ENCODE results near the gene MAML3.

The MAML3 gene

DNA sequence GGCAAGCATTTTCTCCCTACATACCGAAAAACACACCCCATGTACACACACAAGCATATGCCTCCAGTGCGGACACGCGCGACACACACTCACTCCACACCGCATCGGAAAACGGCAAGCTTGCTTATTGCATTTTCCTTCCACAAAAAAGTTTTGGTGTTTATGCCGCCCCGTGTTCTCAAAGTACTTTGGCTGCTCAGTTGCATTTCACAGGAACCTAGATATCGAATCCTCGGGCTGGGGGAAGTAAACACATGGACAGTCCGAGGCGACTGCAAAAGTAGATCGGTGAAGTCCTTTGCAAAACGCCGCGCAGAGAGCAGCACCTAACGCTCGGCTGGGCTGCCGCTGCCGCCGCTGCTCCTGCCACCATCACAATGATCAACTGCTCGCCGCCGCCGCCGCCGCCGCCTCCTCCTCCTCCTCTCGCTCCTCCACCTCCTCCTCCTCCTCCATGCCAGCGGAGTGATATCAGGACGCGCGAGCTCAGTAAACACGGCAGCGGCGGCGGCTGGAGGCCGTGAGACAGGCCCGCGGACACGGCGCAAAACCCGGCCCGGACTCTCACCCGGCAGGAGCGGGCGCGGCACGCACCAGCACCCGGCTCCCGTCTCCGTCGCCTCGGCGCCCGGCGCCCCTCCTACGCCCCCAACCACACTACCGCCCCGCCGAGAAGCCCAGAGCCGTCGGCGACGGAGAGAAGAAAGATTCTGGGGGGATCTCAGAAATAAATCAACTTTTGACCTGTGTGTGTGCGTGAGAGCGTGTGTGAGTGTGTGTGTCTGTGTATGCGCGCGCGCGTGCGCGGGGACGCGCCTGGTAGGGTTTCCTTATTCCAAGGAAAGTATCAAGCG is at the start of gene MAML3:
MAML3 (minus strand) TSS at position 467 of the 854 bp plus-strand sequence. CDS start 857 bp downstream, outside the sequence.
- DNase-seq, result peak; percentile 84 to 85

DNA sequence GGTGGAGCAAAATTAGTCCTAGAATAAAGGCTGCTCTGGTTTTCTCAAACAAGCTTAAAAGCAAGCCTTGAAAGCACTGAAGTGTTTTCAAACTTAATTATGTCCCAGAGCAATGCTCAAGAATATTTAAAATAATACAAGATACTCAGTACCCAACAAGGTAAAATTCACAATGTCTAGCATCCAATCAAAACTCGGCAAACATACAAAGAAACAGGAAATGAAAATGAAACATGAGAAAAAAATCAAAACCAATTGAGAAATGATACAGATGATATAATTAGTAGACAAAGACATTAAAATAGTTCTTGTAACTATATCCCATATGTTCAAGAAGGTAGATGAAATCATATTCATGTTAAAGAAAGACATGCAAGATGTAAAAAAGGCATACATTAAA is 45.0 kb upstream of the MAML3 start:
- no peak for DNase-seq

DNA sequence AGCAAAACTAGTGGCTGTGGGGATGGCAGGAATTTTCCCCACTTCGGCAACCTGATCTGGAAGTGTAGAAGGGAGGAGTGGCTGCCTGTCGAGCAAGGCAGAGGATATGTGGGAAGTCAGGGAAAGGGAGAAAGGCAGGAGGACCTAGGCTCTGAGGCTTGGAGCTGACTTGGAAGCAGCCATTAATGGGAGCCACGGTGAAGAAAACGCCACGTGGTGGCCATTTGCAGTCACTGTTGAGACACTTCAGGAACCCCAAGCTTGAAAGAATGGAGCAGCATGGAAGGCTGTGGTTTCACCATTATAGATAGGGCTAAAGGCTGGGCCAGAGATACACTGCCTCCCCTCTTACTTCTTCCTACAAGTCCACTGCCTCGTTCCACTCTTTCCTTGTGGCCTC is 41.8 kb upstream of the MAML3 start:
- no peak for DNase-seq

DNA sequence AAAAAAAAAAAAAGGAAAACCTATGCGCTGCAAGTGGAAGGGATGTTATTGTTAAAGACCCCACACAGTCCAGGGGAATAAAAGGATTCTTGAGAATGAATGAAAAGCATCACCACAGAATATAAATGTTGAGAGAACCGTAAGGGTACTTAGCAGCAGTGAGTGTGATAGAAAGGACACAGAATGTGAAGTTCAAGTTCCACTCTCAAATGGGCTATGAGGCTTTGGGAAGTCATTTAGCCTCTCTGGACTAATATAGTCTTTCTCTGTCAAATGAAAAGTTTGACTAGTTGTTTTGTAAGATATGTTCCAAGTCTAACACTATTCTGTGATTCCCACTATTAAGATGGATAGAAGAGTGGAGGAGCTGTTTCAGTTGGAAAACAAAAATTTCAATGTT is 35.8 kb upstream of the MAML3 start:
- no peak for DNase-seq

DNA sequence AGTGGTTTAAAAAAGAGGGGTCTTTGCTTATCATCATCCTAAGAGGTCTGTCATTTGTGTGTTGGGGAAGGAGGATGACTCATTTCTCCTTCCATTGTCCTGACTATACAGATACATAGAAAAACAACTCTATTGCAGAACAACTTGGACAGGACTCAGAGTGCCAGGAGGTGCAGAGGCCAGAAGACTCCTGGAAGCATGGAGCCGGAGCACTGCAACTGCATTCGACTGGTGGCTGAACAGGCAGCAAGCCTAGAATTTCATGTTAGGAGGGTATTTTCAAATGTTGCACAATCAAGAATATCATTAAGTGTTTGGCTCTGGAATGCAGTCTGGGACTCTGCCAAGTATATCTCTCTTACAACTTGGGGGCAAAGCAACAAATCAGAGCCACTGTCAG is 35.0 kb upstream of the MAML3 start:
- DNase-seq, result no peak

DNA sequence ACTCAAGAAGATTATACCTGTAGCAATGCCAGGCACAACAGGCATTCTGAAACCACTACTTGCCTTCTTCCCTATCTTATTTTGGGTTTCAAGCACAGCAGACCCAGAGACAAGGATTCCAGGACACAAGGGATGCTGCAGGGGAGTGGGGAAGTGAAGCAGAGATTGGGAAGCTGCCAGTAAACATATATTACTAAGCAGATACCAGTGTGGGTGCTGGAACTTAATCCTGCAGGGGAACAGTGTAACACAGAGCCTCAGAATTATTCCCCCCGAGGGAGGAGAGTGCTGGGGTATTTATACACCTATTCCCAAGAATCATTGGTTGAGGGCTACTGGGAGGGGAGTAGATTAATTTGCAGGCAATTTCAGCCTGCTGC is 33.3 kb upstream of the MAML3 start:
- no peak for DNase-seq

DNA sequence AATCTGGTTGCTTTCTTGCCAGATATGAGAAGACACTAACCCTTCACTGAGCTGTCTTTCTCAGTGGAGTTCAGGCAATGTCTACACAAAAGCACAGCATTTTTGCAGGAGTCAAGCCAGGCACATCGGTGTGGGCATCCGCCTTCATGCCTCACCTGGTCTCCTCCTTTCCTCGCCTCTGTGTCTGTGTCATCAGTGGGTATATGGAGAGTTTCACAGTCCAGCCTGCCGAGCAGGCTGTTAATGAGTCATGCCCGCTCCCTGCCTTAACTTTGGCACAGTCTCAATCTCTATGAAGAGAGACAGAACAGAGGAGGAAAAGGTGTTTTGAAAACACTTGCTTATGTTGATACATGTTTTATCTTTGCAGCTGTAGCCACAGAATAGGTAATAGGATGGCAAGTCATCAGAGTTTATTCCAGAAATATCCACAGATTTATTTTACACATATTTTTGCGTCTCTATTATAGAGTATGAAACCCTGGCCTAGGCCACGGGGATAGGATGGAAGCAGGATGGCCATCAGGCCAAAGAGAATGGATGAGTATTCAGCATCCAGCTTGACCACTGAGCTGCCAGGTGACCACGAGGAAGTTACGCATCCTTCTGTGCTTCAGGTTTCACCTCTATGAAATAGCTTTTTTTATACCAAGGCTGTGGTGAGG is 32.8 kb upstream of the MAML3 start:
- no peak for DNase-seq

DNA sequence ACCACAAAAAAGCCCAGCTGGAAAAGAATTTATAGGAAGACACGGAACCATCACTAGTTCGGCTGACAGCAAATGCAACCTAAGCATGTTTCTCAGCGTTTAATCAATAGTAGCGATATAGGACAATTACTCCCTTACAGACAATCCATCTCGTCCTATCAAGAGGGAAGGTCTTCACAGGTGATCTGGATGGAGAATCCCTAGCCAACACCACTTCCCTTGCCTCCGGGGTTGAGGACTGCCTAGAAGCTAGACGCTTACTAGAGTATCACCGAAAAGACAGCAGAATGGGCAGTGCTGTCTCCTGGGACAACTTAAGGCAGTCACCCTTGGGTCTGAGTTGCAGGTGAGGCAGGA is 32.1 kb upstream of the MAML3 start:
- DNase-seq, result no peak

DNA sequence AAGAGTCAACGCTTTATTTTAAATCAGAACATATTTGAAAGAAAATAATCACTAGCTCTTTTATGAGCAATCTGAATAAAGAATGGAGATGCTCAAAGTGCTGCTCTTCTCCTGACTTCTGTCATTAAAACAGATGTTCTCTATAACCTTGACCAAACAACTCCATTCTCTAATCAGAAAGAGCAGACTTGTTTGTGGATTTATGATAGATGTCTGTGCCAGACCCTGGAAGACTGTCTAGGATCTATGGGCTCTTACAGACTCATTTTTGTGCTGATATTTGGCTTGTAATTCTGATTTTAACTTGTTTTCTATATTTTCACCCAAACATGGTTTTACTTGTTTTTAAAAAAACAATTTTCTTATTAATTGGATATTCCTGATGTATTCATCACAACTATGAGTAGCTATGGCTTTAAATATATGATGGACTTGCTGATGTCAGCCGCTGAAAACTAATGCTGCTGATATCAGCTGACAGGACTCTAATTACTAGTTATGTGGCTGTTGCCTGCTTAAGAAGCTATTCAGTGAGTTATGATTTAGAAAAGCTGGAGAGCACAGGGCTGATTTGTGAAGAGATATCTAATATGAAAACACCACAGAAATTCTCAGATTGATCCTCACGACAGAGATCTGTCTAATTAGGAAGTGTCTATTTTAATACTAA is 31.6 kb upstream of the MAML3 start:
- DNase-seq, result no peak

DNA sequence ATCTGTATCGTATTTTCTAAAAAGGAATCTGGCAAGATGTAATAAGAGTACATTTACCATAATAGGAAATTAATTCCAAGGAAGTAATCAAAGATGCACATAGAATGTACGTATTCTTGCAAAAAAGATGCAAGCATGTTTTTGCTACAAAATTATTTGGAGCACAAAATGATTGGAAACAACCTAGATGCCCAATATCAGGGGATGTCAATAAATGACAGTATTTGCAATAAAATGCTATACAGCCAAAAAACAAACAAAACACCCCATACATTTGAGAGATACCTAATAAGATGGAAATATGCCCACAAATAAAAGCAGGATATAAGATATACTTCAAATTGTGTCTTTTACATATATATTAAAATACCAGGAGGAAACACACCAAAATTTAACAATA is 29.3 kb upstream of the MAML3 start:
- no peak for DNase-seq

DNA sequence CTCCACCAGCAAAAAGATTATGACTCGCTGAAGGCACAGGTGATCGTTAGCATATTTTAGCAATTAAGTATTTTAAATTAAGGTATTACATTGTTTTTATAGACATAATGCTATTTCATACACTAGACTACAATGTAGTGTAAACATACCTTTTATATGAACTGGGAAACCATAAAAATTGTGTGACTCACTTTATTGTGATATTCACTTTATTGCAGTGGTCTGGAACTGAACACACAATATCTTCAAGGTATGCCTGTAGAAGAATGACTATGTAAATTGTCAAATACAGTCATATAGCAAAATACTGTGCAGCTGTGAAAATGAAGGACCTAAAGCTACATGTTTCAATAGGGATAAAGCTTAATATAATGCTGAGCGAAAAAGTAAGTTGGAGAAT is 26.6 kb upstream of the MAML3 start:
- DNase-seq, result no peak

DNA sequence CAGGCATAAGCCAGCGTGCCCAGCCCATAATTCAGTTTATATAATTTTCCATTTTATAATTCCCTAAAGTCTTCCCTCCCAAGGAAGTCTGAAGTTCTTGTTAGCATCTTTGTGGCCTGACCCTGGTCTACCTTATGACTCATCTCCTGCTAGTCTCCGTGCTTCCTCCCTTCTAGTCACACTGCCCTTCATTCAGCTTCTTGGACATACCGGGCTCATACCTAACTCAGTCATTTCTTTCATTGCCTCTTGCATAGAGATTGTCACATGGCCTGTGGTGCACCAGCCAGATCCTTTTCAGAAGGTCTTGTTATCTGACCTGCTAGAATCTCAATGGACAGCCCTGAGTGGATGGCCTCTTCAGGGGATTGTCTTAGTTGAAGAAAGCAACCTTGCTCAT is 22.8 kb upstream of the MAML3 start:
- DNase-seq, result no peak

DNA sequence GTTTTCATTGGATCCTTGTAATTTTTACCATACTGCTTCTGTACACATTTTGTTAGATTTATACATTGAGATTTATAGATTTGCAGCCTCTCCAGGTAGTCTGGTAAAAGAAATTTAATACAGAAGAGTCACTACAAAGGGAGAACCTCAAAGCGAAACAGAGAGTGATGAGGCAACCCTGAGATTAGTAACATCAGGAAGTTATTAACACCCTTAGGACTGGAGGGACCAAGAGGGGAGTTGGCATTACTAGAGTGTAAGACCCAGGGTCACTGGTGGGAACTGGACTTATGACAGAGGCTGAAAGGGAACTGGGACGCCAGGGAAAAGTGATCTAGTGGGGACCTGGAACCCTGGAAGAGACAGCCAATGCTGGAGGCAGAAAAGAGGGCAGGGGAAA is 20.6 kb upstream of the MAML3 start:
- no peak for DNase-seq

DNA sequence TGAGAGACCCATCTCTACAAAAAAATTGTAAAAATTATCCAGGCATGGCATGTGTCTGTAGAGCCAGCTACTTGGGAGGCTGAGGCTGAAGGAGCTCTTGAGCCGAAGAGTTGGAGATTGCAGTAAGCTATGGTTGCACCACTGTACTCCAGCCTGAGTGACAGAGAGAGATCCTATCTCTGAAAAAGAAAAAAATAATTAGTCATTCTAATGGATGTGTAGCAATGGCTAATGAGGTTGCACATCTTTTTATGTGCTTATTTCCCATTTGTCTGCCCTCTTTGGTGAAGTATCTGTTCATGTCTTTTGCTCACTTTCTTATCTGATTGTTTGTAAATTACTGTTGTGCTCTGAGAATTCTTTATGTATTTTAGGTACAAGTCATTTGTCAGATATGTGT is 19.0 kb upstream of the MAML3 start:
- DNase-seq, result no peak

DNA sequence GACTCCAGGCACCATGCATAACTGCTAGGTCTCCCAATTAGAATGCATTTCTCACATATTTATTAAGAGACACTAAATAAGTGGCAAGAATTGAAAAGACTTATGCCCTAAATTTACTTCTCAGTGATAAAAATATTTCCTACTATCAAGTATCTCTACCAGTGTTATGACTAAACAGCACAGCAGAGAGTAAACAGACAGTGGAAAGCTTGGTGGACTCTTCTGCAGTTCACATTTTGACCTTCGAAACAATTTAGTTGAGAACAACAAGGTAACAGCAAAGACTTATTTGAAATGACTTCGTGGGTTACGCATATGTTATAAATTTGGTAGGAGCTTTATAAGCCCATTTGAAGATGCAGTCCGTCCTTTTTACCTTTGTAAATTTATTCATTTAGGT is 16.3 kb upstream of the MAML3 start:
- DNase-seq, result no peak

DNA sequence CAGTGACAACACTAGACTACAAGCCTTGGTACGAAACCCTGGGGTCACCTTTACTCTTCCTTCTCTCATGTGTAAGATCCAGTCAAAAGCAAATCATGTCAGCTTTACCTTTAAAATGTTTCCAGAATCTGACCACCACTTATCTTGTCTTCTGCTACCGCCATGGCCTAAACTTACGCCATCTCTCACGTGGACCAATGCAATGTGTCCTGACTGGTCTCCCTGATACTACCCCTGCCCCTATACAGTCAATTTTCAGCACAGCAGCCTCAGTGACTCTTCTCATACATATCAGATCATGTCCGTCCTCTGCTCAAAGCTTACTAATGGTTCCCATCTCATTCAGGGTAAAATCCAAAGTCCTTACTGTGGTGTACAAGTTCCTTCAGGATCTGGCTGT is 15.0 kb upstream of the MAML3 start:
- no peak for DNase-seq

DNA sequence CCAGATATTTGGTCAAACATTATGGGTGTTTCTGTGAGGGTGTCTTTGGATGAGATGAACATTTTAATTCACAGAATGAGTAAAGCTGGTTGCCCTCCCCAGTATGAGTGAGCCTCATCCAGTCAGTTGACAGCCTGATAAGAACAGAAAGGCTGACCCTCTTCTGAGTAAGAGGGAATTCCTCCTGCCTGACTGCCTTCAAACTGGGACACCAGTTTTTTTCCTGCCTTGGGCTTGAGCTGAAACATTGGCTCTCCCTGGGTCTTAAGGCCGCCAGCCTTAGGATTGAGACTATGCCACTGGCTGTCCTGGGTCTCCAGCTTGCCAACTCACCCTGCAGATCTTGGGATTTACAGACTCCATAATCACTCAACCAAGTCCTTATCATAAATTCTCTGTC is 14.5 kb upstream of the MAML3 start:
- no peak for DNase-seq

DNA sequence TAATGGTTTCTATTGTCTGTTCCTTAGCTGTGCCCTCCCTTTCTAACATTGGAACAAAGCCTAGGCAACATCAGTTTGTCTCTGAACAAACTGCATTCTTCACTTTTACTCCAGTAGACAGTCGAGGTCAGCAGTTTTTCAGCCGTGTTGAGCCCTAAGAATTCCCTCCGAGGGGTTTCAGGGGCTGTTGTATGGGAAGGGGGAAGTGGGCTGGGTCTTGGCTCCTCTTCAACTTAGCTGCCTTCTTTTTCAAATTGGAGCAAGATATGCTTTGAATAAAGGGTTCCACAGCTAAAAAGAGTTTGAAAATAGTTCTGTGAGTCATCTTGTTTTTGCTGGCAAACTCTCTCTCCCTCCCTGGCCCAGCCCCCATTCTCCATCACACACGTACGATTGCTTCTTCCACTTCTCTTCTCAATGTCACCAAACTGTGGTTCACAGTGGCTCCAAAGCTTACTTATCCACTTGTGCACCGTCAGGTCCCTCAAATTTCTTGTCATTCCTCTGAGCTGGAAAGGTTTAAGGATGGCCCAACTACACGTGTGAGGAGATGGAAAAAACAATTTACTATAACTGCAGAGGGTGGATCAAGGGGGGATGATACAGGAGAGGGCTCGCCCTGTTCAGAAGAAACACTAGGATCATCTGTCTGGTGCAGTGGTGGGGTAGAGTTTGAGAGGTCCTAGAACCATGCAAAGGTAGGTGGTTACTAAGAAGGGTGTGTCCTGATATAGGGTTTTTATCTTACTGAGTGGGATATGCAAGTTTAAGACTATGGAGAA is 9.2 kb upstream of the MAML3 start:
- DNase-seq, result no peak

DNA sequence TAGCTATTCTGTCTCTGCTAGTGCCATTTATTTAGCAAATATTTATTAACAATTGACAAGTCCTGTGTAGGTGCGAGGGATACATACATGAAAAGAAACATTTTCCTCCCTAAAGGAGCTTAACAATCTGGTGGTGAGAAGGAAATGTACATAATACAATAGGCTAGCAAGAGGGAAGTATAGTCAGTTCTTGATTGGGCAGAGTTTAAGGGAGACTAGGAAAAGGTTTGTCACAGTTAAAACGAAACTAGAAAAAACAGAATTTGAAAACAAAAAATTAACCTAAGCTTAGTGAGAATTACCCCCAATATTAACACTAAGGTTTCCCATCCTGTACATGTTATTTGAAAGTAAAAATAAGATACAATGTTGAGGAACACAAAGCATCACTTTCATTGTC is 8.6 kb upstream of the MAML3 start:
- no peak for DNase-seq

DNA sequence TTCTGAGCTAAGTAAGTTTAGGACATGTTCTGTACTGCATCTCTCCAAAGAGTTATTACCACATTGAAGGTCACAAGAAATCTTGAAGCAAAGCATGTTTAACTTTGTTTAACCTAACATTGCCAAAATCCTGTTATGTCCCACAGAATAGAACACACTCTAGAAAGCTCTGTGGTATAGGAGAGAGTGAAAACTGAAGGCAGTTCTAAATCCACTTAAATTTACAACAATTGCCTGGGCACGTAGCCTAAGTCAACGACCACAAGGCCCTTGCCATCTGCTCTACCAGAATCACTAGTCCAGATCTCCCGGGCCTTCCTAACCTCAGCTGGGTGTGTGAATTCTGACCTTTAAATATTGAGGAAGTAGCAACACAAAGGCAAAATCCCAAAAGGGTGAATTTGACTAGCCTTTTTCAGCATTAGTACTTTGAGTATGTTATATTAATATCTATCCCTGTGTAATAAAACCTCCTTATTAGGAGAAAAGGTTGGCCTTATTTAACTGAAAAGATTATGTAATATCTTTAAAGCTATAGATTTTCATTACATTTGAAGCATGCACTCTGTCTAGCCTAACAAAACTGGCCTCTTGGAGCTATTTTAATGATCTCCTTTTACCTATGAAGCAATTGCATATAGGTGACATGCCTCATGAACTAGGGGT is 4.5 kb upstream of the MAML3 start:
- DNase-seq, result no peak

DNA sequence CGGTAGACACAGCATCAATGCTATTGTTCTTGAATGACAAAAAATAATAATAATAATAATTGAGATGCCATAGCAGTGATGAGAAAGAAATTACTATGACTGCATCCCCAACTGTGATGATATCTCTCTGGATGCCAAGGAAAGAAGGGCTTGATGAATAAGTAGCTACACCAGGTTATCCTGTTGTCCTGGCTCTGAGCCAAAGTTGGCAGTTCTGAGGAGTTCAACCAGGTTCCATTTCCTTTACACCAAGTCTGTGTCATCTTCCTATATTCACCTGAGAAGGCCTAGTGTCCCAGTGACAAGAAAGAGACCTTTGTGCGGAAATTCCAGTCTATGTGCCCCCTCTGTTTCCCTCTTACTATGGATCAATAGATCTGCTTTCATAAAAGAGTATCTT is 3.4 kb upstream of the MAML3 start:
- DNase-seq, result no peak

DNA sequence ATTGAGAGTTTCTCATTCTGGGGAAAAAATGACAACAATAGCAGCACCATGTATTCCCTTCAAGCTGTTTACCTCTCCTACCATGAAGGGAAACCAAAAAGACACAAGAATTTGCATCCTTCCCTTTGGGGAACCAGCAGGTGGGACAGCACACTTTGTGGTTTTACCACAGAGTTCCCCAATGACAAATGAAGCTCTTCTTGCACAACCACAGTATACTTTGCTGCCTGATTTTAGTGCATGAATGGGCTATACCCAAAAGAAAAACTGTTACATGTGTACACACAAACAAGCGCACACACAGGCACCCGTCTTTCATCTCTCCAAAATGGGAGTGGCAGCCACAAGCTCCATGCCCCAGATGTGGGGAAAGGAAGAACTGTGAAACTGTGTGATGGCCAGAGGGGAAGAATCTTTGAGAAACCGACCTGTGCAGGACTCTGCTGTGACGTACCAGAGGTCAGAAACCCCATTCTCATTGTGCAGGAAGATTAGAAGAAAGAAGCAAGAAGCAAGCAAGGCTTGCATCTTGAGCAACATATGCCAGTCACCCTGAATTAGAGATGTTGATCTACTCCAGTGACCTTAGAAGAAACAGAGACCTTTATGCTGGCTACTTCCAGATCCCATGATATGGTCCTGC is 2.7 kb upstream of the MAML3 start:
- peak; percentile 29 for DNase-seq

DNA sequence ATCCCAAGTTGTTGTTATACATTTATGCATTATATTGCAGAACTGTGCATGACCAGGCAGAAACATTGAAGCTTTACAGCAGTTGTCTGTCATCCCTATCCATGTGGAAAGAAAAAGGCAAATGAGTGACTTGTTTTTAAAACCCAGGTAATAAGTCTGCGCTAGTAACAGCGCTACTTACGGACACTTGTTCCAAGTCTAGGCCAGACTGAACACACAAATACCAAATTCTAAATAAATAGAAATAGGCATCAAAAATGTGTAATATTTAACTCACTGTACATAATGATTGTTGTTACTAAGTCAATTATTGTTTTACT is 548 bp upstream of the MAML3 start:
- no peak for DNase-seq
